Muscle of back (tissue), 11 donors: Measurements from ENCODE around the gene BTD. TPM values are rescaled to one million over a fixed set of nuclear protein-coding genes. Genes with fewer than 3 reads are reported as not detected.

Experiments used
- DNase-seq, 3 donors: peaks; one replicate each; pipeline versions ENCODE4 v3.0.0 to v3.0.0-alpha.2; 2013
- polyA plus RNA-seq, 10 donors: library from polyadenylated mRNA; unstranded; fragments of 120-200 nt; gene quantifications; one replicate each; pipeline ENCODE4 v1.2.1, GENCODE V29; 2013; ENCODE audit not compliant: insufficient read length in 10 of 10

Gene BTD
- polyA plus RNA-seq, 10 donors, result 11.2 to 14.9 (median 12.5) TPM

DNA sequence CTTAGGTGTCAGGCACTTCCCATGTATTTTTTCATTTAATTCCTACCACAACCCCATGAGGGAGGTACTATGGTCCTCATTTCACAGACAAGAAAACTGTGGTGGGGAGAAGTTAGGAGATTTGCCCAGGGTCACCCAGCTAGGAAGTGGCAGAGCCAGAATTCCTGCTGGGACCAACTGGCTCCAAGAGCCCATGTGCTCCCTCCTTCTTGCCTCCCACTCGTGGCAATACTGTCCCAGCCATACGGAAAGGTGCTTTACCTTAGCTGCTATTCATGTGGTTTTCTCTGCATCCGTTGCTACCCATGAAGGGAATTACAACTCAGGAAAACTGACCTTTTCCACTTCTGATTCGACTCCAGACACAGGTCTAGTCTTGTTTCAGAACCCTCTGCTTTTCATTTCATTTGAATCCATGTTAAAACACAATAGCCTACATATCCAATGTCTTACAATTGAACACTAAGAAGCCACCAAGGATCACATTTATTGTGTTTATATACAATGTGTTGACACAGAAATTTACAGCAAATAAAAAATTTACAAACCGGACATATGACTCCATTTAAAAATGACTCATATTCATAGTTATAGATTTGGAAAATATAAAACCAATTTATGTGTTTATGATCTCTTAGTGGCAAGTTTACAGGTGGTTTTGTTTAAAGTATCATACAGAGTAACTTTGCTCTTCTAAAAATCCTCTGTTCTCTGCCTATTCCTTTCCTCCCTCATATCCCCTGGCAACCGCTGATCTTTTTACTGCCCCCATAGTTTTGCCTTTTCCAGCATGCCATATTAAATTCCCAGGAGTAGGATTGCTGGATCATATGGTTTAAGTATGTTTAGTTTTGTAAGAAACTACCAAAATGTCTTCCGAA is 58.8 kb downstream of the BTD start:
- DNase-seq, result no peak

DNA sequence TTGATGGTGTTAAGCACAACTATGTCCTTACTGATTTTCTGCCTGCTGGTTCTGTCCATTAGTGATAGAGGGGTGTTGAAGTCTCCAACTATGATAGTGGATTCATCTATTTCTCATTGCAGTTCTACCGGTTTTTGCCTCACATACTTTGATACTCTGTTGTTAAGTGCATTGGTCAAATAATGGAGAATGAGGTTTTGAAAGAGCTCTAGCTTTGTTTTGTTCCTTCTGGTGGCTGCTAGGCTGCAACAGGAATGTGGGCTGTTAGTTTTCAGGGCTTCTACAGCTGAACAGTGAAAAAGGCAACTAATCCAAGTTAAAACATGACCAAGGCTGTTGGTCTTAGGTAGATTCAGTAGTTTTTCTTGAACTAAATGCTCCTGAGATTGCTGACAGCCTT is 62.6 kb downstream of the BTD start:
- no peak for DNase-seq

DNA sequence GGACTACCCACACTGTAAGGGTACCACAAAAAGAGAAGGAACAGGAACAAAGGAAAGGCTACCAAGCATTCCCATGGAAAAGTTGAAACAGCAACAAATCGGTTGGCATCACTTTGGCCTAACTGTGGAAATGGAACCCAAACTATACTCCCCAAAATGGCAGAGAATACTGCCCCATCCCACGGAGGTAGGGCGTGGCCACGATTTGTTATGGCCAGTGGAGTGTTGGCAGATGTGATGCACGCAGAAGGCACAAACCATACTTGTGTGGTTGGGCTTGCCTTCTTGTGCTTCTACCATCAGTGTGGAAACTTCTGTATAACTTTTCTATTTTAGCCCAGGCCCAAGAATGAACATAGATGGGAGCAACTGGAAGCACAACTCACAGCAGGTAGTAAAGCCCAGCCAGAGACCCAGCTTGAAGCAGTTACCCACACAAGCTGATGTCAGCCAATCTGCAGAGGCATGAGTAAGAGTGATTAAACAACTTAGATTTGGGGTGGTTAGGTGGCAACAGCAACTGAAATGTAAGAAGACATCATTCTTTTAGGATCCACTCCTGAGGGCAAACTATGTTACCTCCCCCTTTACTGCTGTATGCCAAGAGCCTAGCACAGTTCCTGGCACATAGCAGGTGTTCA is 64.1 kb downstream of the BTD start:
- DNase-seq, result no peak

- DNase-seq, result no peak
Observed at GRCh38 chr3:15666277-15666676, 64.7 kb downstream of the BTD start.

DNA sequence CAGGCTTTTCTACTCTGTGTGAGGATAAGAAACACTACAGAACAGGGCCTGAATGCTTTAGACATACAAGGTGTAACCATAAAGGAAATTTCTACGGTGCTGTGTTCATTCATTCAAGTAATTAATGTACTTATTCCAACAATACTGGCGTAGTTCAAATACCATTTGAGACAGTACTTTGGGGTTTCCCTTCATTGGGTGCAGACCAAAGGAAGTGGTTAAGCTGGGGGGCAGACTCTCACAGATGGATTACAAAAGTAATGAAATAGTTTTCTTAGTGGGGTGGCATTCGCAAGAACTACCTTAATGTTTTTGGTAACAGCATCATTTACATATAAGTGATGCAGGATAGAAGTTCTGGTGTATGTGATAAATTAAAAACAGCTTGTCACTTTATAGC is 65.9 kb downstream of the BTD start:
- no peak for DNase-seq

DNA sequence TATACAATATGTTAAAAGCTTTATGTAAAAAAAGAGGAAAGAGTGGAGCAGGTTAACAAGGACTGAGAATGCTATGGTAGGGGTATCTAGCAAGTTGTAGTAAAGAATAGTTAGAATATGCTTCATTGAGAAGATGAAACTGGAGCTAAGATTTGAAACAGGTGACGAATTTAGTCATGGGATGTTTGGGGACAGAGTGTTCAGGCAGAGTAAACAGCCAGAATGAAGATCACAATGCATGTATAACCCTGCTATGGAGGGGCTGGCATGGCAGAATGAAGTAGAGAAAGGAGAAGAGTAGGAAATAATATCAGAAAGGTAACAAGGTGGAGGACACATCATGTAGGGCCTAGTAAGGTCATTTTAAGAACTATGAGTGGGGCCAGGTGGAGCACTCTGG is 72.0 kb downstream of the BTD start:
- DNase-seq, result no peak

DNA sequence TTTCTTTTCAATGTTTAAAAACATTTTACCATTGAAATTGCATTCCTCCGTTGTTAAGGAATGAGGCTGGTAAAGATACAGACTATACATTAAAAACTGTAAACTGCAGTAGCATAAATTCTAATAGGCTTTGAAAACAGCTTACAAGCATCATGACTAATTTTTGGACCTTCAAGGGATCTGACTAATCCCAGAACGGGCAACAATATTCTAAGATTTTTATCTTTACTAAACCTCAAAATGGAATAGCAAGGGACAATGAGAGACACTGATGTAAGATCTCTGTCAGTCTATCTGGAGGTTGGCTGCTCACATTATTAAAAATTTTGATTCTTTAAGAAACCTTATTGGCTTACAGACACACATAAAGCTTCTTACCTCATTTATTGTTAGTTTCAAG is 74.7 kb downstream of the BTD start:
- no peak for DNase-seq

DNA sequence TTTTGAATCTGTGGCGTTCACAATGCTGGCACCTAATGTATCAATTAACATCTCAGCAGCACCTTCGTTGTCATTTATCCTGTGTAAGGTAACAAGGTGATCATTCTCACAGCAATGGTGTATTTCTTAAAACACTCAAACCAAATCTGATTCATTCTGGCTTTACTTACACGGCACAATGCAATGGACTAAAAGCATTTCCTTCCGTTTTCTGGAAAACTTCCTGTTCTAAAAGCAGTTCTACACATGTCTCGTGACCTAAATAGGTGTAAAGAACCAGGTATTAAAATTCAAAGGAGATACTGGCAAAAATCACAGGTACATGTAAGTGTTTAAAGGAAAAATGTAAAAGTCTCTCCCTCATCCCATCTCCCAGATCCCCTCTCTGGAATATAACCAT is 77.8 kb downstream of the BTD start:
- DNase-seq, result no peak

GRCh38 chr3:15681668-15682067 is 80.1 kb downstream of the BTD start:
- no peak for DNase-seq

DNA sequence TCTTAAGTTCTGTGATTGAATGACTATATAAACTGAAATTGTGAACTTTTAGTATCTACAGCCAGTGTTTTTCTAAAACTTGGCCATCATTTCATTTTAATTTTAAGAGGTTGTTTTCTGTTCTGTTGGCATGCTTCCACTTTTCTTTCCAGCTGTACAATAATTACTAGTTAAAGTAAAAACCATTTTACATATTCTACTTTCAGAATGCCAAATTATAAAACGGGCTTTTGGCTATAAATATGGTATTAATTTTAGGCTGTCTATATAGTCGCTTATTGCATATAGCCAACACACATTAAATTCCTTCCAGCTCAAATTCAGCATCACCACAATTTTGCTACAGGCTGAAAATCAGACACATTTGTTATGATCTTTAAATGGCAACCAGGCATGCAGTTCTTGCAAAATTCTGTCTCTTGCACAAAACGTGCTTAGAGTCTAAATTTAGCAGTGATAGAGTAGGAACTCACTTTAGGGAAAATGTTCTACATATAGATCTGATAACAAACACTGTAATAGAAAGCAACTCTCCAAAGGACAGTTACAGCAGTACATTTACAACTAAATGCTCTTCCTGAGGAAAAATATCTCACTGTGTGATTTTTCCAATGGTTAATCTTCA is 81.1 kb downstream of the BTD start:
- peak; percentile 33 to 78 (median 35) for DNase-seq

DNA sequence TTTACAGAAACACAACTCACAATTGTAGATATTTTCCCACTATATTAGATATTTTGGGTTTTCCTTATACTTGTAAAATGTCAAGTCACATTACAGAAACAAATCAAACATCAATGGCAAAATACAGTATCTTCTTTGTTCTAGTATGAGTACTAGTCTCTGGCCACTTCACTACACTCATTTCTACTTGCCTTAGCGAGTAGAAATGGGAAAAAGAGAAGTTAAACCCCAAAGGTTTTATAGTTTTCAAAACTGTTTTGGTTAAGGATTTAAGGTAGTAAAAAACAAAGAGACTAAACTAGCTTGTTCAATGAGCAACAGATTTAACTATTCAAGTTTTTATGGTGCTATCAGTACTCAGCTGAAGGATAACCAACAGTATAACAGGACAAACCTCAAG is 81.7 kb downstream of the BTD start:
- peak in 1 of 3 donors; percentile 22 for DNase-seq

DNA sequence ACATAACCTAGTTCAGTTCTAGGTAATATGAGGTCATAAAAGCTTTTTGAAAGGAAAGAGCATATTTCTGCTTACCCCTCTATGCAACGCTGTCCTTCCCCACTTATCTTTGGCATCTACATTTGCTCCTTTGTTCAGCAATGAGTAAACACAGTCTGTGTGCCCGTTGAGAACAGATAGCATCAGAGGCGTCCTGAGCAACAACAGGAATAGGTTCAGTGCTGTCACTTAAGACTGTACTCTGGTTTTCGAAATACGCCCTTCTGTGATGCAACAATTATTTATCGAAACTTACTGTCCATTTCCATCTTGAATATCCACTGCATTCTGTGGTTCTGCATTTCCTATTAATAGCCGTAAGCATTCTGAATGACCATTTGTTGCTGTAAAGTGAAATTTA is 84.4 kb downstream of the BTD start:
- no peak for DNase-seq

DNA sequence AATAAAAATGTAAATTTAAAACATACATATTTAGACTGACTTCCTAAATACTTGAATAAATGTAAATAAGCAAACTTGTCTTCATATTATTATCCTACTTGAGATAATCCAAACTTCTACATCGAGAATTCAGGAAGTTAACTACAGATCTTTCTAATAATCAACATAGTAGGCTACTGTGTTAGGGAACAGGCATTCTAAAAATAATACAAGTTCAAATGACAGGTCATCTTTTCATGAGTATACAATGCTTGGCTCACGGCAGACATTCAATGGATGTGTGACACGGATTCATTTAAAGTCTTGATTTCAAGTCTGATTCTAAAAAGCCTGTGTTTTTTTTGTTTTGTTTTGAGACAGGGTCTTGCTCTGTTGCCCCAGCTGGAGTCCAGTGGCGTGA is 88.7 kb downstream of the BTD start:
- DNase-seq, result no peak

DNA sequence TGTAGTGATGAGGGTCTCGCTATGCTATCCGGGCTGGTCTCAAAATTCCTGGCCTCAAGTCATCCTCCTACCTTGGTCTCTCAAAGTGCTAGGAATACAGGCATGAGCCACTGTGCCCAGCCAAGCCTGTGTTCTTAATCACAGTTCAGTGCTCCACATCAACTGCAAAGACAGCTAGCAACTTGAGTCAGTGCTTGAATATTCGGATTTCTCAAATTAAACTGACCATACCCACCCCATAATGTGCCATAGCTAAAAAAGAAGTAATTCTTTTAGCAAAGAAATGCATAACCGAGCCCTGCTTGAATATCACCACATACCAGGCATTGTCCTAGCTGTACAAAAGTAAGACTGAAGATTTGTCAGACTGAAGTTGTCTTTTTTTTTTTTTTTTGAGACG is 89.2 kb downstream of the BTD start:
- no peak for DNase-seq

- peak in 1 of 3 donors; percentile 6 for DNase-seq
Observed at GRCh38 chr3:15693355-15693754, 91.8 kb downstream of the BTD start.

GRCh38 chr3:15694628-15695027 is 93.1 kb downstream of the BTD start:
- DNase-seq, result no peak

Other genes starting within 250 kb of the BTD start
- 10 to 100 TPM; 13.6 to 22.1 (median 16.6) TPM for gene METTL6, start 174.2 kb upstream of the BTD start, polyA plus RNA-seq
- 10 to 100 TPM in 9 of 10 donors, 1 to 10 TPM in 1; 9.9 to 17.0 (median 12.9) TPM for gene EAF1, start 174.1 kb upstream of the BTD start, polyA plus RNA-seq
- 10 to 100 TPM; 16.6 to 36.2 (median 30.6) TPM for gene COLQ, start 80.0 kb upstream of the BTD start, polyA plus RNA-seq
- gene HACL1, start 176 bp upstream of the BTD start, polyA plus RNA-seq, result 10 to 100 TPM in 1 of 10 donors, 1 to 10 TPM in 9; 6.8 to 11.0 (median 8.1) TPM
- 10 to 100 TPM; 16.7 to 38.9 (median 27.5) TPM for gene ANKRD28, start 196.2 kb downstream of the BTD start, polyA plus RNA-seq